Memory B cell (primary cell): ENCODE measurements around the gene TRIM44.

Source experiments
- ATAC-seq: fragments of 150-1000 bp; cut with Tn5 transposase; 2 replicates; pipeline ENCODE4 v1.10.0; 2021; ENCODE audit warnings: low read depth, mild to moderate bottlenecking, moderate library complexity
- DNase-seq, 2 donors: peaks; one replicate each; pipeline ENCODE4 v3.0.0; 2022; ENCODE audit warnings: low spot score in 2 of 2
- H3K27ac Mint-ChIP-seq: one replicate; pipeline ENCODE4 v1.8.0; 2022; ENCODE audit warnings: mild to moderate bottlenecking, moderate library complexity, mixed read lengths
- H3K27me3 Mint-ChIP-seq: one replicate; pipeline ENCODE4 v1.8.0; 2022; ENCODE audit warnings: mixed read lengths
- H3K36me3 Mint-ChIP-seq: one replicate; pipeline ENCODE4 v1.8.0; 2022; ENCODE audit warnings: mild to moderate bottlenecking, mixed read lengths
- H3K4me1 Mint-ChIP-seq: one replicate; pipeline ENCODE4 v1.8.0; 2022; ENCODE audit warnings: mixed read lengths
- H3K4me3 Mint-ChIP-seq: one replicate; pipeline ENCODE4 v1.8.0; 2022; ENCODE audit warnings: mild to moderate bottlenecking, moderate library complexity, mixed read lengths
- H3K9me3 Mint-ChIP-seq: one replicate; pipeline ENCODE4 v1.8.0; 2022; ENCODE audit warnings: mixed read lengths

The TRIM44 gene

DNA sequence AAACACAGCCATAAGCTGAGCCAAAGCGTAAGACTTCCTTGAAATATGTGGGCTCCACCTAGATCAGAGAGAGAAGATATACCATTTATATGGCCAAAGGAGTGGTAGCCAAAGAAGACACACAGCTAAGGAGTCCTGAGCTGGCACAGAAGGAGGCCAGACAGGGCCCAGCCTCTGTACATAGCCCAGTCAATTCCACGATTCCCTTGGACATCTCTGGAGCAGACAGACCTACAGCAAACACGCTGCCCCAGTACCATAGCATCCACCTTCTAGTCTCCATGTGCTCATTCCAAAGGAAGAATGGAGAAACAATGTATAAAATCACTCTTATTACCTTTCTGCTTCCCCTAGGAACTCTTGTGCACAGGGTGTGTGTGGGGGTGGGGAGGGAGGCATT, 179.2 kb downstream of the TRIM44 start:
- peaks cover 4% of the 10 kb centered on the region for H3K36me3 Mint-ChIP-seq
- DNase-seq (no peak), ATAC-seq (no peak)
- H3K4me3 Mint-ChIP-seq: no peak overlapping the region
- no peak overlapping the region for H3K27ac Mint-ChIP-seq
- H3K27me3 Mint-ChIP-seq: peaks cover 14% of the 10 kb centered on the region
- H3K9me3 Mint-ChIP-seq: peaks cover 7% of the 10 kb centered on the region
- H3K4me1 Mint-ChIP-seq: no peaks in the 10 kb centered on the region

- Mint-ChIP-seq H3K4me1 (no peaks in the 10 kb centered on the region), H3K27me3 (peaks cover 11% of the 10 kb centered on the region), H3K9me3 (peaks cover 7% of the 10 kb centered on the region), H3K36me3 (peaks cover 4% of the 10 kb centered on the region), H3K4me3 (no peak overlapping the region), H3K27ac (no peak overlapping the region)
- ATAC-seq (no peak), DNase-seq (no peak)
Measured at GRCh38 chr11:35842958-35843357, 180.4 kb downstream of the TRIM44 start.

DNA sequence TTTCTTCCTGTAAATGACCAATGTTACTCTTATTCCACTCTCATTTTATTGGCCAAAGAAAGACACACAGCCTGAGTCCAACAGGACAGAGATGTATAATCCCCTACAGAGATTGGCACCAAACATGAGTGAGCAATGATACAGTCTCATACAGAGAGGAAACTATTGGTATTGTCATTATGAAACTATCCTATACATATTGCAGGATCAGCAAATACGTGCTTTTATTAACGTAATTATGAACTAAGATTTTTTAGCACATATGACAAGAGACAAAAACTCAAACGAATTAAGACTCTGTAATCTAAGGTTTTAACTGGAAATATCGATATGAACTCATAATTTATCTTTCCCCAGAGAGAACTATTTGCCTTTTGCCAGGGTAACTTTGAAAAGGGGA, 182.0 kb downstream of the TRIM44 start:
- Mint-ChIP-seq H3K9me3 (peaks cover 7% of the 10 kb centered on the region), H3K27ac (no peak overlapping the region)

DNA sequence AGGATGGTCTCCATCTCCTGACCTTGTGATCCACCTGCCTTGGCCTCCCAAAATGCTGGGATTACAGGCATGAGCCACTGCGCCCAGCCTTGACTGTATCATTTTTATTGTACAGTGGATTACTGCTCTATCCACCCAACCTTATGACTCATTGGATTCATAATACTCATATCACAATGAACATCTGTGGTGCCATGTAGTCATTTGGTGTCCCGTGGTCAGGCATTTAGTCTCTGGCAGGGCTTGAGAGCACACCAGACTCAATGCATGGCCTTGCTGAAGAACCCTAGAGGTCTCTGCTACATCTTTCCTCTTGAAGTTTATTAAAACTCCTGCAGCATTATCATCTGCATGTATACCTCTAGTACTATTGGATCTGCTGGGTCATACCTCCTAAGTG, 183.3 kb downstream of the TRIM44 start:
- Mint-ChIP-seq H3K4me1 (no peaks in the 10 kb centered on the region), H3K4me3 (no peak overlapping the region), H3K27me3 (peaks cover 10% of the 10 kb centered on the region), H3K36me3 (peaks cover 2% of the 10 kb centered on the region), H3K27ac (no peak overlapping the region), H3K9me3 (peaks cover 3% of the 10 kb centered on the region)
- DNase-seq: no peak
- ATAC-seq: no peak

More for the DNA sequence above, 182.0 kb downstream of the TRIM44 start:
- no peak for ATAC-seq
- Mint-ChIP-seq H3K27me3 (peaks cover 14% of the 10 kb centered on the region), H3K4me3 (no peak overlapping the region), H3K4me1 (no peaks in the 10 kb centered on the region), H3K36me3 (peaks cover 4% of the 10 kb centered on the region)
- DNase-seq: no peak

GRCh38 chr11:35846874-35847273, 184.3 kb downstream of the TRIM44 start:
- Mint-ChIP-seq H3K27me3 (peaks cover 7% of the 10 kb centered on the region), H3K27ac (no peak overlapping the region), H3K9me3 (no peaks in the 10 kb centered on the region), H3K4me3 (no peak overlapping the region), H3K36me3 (no peaks in the 10 kb centered on the region), H3K4me1 (no peaks in the 10 kb centered on the region)
- DNase-seq (no peak), ATAC-seq (no peak)

- peaks cover 7% of the 10 kb centered on the region for H3K27me3 Mint-ChIP-seq
- H3K36me3 Mint-ChIP-seq: no peaks in the 10 kb centered on the region
- H3K4me1 Mint-ChIP-seq: no peaks in the 10 kb centered on the region
- ATAC-seq (no peak), DNase-seq (no peak)
- no peak overlapping the region for H3K27ac Mint-ChIP-seq
- no peaks in the 10 kb centered on the region for H3K9me3 Mint-ChIP-seq
- no peak overlapping the region for H3K4me3 Mint-ChIP-seq
Measured at GRCh38 chr11:35847473-35847872, 184.9 kb downstream of the TRIM44 start.

DNA sequence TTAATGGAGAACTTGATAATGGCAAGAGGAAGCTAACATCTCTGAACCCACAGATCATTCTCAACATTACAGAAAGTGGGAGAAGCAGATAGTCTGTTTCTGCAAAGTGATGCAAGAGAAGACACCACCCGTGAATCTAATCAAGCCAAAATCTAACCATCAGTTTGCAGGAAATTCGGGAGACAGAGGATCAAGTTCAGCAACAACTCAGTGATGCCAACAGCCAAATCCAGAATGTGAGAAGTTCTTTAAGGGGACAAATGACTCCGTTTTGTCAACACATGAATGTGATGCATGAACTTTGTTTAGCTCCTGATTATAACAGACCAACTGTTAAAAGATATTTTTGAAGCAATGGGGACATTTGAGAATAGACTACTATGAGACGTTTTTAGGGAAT, 186.0 kb downstream of the TRIM44 start:
- ATAC-seq: no peak
- H3K36me3 Mint-ChIP-seq: no peaks in the 10 kb centered on the region
- no peaks in the 10 kb centered on the region for H3K9me3 Mint-ChIP-seq

GRCh38 chr11:35850191-35850590, 187.6 kb downstream of the TRIM44 start:
- peaks cover 4% of the 10 kb centered on the region for H3K27me3 Mint-ChIP-seq
- H3K36me3 Mint-ChIP-seq: no peaks in the 10 kb centered on the region
- H3K4me1 Mint-ChIP-seq: no peaks in the 10 kb centered on the region
- no peak overlapping the region for H3K27ac Mint-ChIP-seq
- ATAC-seq: no peak
- H3K4me3 Mint-ChIP-seq: no peak overlapping the region
- no peak for DNase-seq
- no peaks in the 10 kb centered on the region for H3K9me3 Mint-ChIP-seq

More for the DNA sequence above, 186.0 kb downstream of the TRIM44 start:
- no peak overlapping the region for H3K4me3 Mint-ChIP-seq
- H3K27ac Mint-ChIP-seq: no peak overlapping the region
- H3K27me3 Mint-ChIP-seq: peaks cover 7% of the 10 kb centered on the region
- no peak for DNase-seq
- no peaks in the 10 kb centered on the region for H3K4me1 Mint-ChIP-seq

DNA sequence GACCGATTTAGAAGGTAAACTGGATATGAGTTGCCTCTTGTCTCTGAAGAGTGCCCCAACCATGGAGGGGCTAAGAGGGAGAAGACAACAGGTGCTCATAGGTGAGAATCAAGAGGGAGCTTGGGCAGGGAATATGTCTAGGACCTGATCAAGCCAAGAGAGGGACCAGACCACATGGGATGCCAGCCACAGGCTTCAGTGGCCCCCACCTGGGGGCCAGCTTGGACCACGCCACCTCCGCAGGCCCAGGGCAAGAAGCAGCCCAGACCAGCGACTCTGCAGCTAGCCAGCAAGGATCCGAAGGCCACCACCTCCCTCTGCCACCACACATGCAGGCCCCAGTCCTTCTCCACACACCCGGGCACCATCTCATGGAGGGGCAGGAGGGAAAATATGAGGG, 188.8 kb downstream of the TRIM44 start:
- H3K27me3 Mint-ChIP-seq: peaks cover 6% of the 10 kb centered on the region
- no peak overlapping the region for H3K27ac Mint-ChIP-seq
- no peak overlapping the region for H3K4me3 Mint-ChIP-seq
- H3K4me1 Mint-ChIP-seq: no peaks in the 10 kb centered on the region
- H3K36me3 Mint-ChIP-seq: no peaks in the 10 kb centered on the region
- DNase-seq (no peak), ATAC-seq (no peak)
- no peaks in the 10 kb centered on the region for H3K9me3 Mint-ChIP-seq

DNA sequence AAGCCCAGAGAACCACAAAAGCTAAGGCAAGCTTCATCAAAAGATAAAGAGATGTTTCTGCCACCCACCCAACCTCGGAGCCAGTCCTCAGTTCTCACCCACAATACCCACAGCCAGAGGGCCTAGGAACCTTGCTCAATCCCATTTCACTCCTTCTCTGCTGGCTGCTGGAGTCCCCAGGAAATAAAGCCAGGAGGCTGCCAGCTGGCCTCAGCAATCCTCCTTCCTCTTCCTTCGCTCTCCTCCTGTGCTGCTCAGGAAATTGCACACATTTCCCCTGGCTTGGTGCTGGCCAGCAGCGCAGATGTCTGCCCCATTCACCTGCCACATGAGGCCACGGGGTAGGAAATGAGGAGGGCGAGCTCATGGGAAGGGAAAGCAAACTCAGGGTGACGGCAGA, 189.5 kb downstream of the TRIM44 start:
- DNase-seq: no peak
- no peaks in the 10 kb centered on the region for H3K9me3 Mint-ChIP-seq
- H3K4me3 Mint-ChIP-seq: no peak overlapping the region
- ATAC-seq: no peak
- peaks cover 4% of the 10 kb centered on the region for H3K27me3 Mint-ChIP-seq
- no peak overlapping the region for H3K27ac Mint-ChIP-seq
- H3K4me1 Mint-ChIP-seq: no peaks in the 10 kb centered on the region
- H3K36me3 Mint-ChIP-seq: no peaks in the 10 kb centered on the region

DNA sequence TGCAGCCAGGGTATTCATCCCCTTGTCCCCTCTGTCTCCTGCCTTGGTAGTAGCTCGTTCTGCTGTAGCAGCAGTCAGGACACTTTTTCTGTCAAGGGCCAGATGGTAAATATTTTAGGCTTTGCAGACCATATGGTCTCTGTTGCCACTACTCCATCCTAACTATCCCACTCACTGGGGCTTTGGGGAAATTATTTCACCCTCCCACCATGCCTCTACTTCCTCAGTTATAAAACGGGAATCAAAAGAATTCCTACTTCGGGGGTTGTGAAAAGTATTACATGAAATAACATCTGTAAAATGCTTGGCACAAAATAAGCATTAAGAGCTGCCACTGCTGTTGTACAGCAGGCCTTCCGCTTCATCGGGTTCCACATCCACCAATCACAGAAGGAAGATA, 191.4 kb downstream of the TRIM44 start:
- Mint-ChIP-seq H3K9me3 (no peaks in the 10 kb centered on the region), H3K4me1 (no peaks in the 10 kb centered on the region), H3K4me3 (no peak overlapping the region), H3K36me3 (no peaks in the 10 kb centered on the region), H3K27me3 (peaks cover 2% of the 10 kb centered on the region), H3K27ac (no peak overlapping the region)
- no peak for ATAC-seq
- DNase-seq: no peak

DNA sequence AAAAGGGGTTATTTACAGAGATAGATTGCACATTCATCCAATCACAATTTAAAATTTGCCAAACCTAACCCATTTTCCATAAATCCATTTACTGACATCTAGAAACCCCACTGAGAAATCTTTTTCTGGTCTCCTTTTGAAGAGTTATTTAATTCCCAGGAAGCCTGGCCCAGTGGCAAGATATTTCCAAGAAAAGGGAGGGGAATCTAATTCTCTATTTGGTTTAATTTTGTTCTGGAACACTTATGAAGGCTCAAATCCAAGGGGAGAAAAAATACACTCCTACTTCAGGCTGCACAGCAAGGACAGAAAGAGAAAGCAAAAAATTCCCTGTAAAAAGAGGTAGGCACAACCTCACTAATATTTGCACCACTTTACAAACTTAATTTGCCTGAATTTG, 193.1 kb downstream of the TRIM44 start:
- DNase-seq: no peak
- ATAC-seq: no peak

DNA sequence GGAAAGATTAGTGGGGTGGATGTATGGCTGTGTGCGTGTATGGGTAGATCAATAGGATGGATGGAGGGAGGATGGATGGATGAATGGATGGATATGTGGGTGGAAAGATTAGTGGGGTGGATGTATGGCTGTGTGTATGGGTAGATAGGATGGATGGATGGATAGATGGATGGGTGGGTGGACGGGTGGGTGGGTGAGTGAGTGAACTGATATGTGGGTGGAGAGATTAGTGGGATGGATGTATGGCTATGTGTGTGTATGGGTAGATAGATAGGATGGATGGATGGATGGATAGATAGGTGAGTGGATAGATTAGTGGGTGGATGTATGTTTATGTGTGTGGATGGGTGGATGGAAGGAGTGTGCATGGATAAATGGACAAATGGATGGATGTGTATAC, 193.7 kb downstream of the TRIM44 start:
- Mint-ChIP-seq H3K9me3 (no peaks in the 10 kb centered on the region), H3K4me1 (no peaks in the 10 kb centered on the region), H3K36me3 (no peaks in the 10 kb centered on the region), H3K4me3 (no peak overlapping the region), H3K27ac (no peak overlapping the region), H3K27me3 (peaks cover 2% of the 10 kb centered on the region)
- ATAC-seq (no peak), DNase-seq (no peak)

More for the DNA sequence above, 193.1 kb downstream of the TRIM44 start:
- Mint-ChIP-seq H3K9me3 (no peaks in the 10 kb centered on the region), H3K27me3 (peaks cover 2% of the 10 kb centered on the region), H3K4me3 (no peak overlapping the region), H3K27ac (no peak overlapping the region), H3K36me3 (no peaks in the 10 kb centered on the region), H3K4me1 (no peaks in the 10 kb centered on the region)

- Mint-ChIP-seq H3K4me1 (no peaks in the 10 kb centered on the region), H3K4me3 (no peak overlapping the region), H3K9me3 (no peaks in the 10 kb centered on the region), H3K36me3 (no peaks in the 10 kb centered on the region), H3K27me3 (peaks cover 2% of the 10 kb centered on the region), H3K27ac (no peak overlapping the region)
- ATAC-seq (no peak), DNase-seq (no peak)
Measured at GRCh38 chr11:35856756-35857155, 194.2 kb downstream of the TRIM44 start.

DNA sequence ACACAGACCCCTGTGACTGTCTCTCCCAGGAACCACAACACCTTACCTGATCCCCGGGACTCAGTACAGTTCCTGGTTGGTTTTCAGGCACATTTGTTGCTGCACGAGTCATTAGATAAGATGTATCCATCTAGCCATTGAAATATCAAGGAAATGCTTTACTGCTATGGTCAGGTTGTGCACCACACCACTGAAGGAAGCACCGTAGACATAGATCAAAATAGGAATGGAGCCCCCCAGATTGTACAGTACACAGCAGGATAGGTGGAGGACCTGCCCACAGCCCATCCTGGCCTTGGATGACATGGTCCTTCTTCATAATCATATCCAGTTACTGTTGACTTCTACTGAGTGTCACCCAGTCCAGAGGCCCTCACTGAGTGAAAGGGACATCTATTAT, 195.3 kb downstream of the TRIM44 start:
- Mint-ChIP-seq H3K27me3 (peaks cover 2% of the 10 kb centered on the region), H3K27ac (no peak overlapping the region), H3K4me3 (no peak overlapping the region), H3K4me1 (no peaks in the 10 kb centered on the region), H3K9me3 (no peaks in the 10 kb centered on the region), H3K36me3 (no peaks in the 10 kb centered on the region)
- DNase-seq: no peak
- no peak for ATAC-seq

- Mint-ChIP-seq H3K36me3 (no peaks in the 10 kb centered on the region), H3K9me3 (no peaks in the 10 kb centered on the region), H3K27ac (no peak overlapping the region), H3K4me1 (no peaks in the 10 kb centered on the region), H3K4me3 (no peak overlapping the region), H3K27me3 (peaks cover 2% of the 10 kb centered on the region)
- no peak for ATAC-seq
- DNase-seq: no peak
Measured at GRCh38 chr11:35859301-35859700, 196.7 kb downstream of the TRIM44 start.
